ENCODE results near the gene NKAIN4. TPM values are rescaled to one million over a fixed set of nuclear protein-coding genes. Genes with fewer than 3 reads are reported as not detected.

Gene NKAIN4
- total RNA-seq, 4 donors from 2014 or later, result not detected

GRCh38 chr20:63191400-63191799, 62.9 kb downstream of the NKAIN4 start:
- Histone ChIP-seq H3K27me3 (no peaks in the 10 kb centered on the region), H3K4me1 (no peaks in the 10 kb centered on the region), H3K27ac (no peak overlapping the region), H3K36me3 (peaks cover 0 to 13% of the 10 kb centered on the region in 2 donors), H3K9me3 (no peaks in the 10 kb centered on the region), H3K4me3 (no peak overlapping the region)
- intact Hi-C loops (cut with DNase I; ENCODE audit: low total_unique reads) (no loop called here), in situ Hi-C loops (cut with MboI; ENCODE audit: low sequenced_read_pairs in 4 of 4) (no loop called here)
- no peak for ATAC-seq
- no peak for TF ChIP-seq POLR2A (IDR thresholded peaks at IDR 0.05)
- no peak for TF ChIP-seq CTCF (IDR thresholded peaks at IDR 0.05 in 4 of 5, conservative IDR thresholded peaks at IDR 0.05 in 1 of 5)
- DNase-seq, result no peak

- H3K4me1 ChIP-seq, result no peaks in the 10 kb centered on the region
- H3K27me3 ChIP-seq, result no peaks in the 10 kb centered on the region
- no peak overlapping the region for H3K27ac ChIP-seq
- no peak for ATAC-seq
- TF ChIP-seq CTCF (IDR thresholded peaks at IDR 0.05 in 4 of 5, conservative IDR thresholded peaks at IDR 0.05 in 1 of 5) (no peak), POLR2A (IDR thresholded peaks at IDR 0.05) (no peak)
- H3K4me3 ChIP-seq, result no peak overlapping the region
- peaks cover 0 to 13% of the 10 kb centered on the region in 2 donors for H3K36me3 ChIP-seq
- in situ Hi-C loops (cut with MboI; ENCODE audit: low sequenced_read_pairs in 4 of 4) (no loop called here), intact Hi-C loops (cut with DNase I; ENCODE audit: low total_unique reads) (no loop called here)
- no peaks in the 10 kb centered on the region for H3K9me3 ChIP-seq
- no peak for DNase-seq
These were observed 63.4 kb downstream of the NKAIN4 start for GRCh38 chr20:63190828-63191227.

MicroRNAs within 50 kb of the gene (microRNA counts, 767-probe panel; counts per million panel counts)
- microRNA hsa-miR-3196, result 356 to 448 counts per million in 2 donors

Small RNA genes lying within 50 kb of the gene (microRNA-seq; reads per million reads assigned to microRNA genes)
- 0 reads per million in 2 donors for gene MIR3196 (ENCODE audit: borderline replicate concordance in 2 of 2)
- gene MIR4326 (ENCODE audit: borderline replicate concordance in 2 of 2), result 0 reads per million in 2 donors

Other genes with a start within 250 kb of the NKAIN4 start
- not detected for gene BHLHE23, start 247.5 kb downstream of the NKAIN4 start, total RNA-seq
- gene YTHDF1, start 38.3 kb downstream of the NKAIN4 start, total RNA-seq, result 10 to 100 TPM; 37.1 to 45.7 (median 40.4) TPM
- not detected for gene BIRC7, start 18.6 kb downstream of the NKAIN4 start, total RNA-seq
- gene ARFGAP1, start 18.4 kb upstream of the NKAIN4 start, total RNA-seq, result 10 to 100 TPM; 15.2 to 24.4 (median 18.0) TPM
- gene COL20A1, start 38.7 kb upstream of the NKAIN4 start, total RNA-seq, result under 1 TPM in 1 of 4 donors, not detected in 3; 0.23 TPM
- gene CHRNA4, start 106.9 kb upstream of the NKAIN4 start, total RNA-seq, result not detected
- gene KCNQ2, start 218.2 kb upstream of the NKAIN4 start, total RNA-seq, result not detected
- gene EEF1A2, start 244.6 kb upstream of the NKAIN4 start, total RNA-seq, result 1,000 to 10,000 TPM; 1,736 to 2,603 (median 2,395) TPM

All from gastrocnemius medialis (tissue), 4 donors.